Activated CD8-positive, alpha-beta memory T cell treated with anti-CD3 and anti-CD28 coated beads, Interleukin-2, amount 10 ng/mL, durations not matched to agents 7 days and 5 days (primary cell): ENCODE results near the gene ENTREP1. TPM values are rescaled to one million over a fixed set of nuclear protein-coding genes. Genes with fewer than 3 reads are reported as not detected.
A peak's percentile ranks its signal among the peaks of the same experiment; 100 is the strongest.
"Not testable (repeated sequence)": the region's sequence is repeated elsewhere in the genome, so short reads cannot be mapped to it uniquely, and the experiment has no call there.

Experiments used
- ATAC-seq: fragments of 150-1000 bp; cut with Tn5 transposase; one replicate; pipeline ENCODE4 v1.10.0; 2021; ENCODE audit warnings: moderate library complexity
- CTCF ChIA-PET: fragments of 350-600 bp; sonication (Branson Sonifier 250); formaldehyde crosslinking; loops from one replicate; lab custom pipeline; 2021; ENCODE audit warnings: antibody characterized with exemption; lab: Charles Lee
- DNase-seq: peaks from one replicate; pipeline ENCODE4 v3.0.0-alpha.2; 2020
- H3K27ac Mint-ChIP-seq: one replicate; pipeline ENCODE4 v1.8.0; 2021; ENCODE audit warnings: mild to moderate bottlenecking, mixed read lengths
- H3K27me3 Mint-ChIP-seq: one replicate; pipeline ENCODE4 v1.8.0; 2021; ENCODE audit warnings: mixed read lengths
- H3K36me3 Mint-ChIP-seq: one replicate; pipeline ENCODE4 v1.8.0; 2021; ENCODE audit warnings: mild to moderate bottlenecking, mixed read lengths
- H3K4me1 Mint-ChIP-seq: one replicate; pipeline ENCODE4 v1.8.0; 2021; ENCODE audit warnings: mixed read lengths
- H3K4me3 Mint-ChIP-seq: one replicate; pipeline ENCODE4 v1.8.0; 2021; ENCODE audit warnings: mild to moderate bottlenecking, moderate library complexity, mixed read lengths
- H3K9me3 Mint-ChIP-seq: one replicate; pipeline ENCODE4 v1.8.0; 2022; ENCODE audit warnings: low read depth, mixed read lengths
- total RNA-seq, 2 experiments: library from RNA; stranded (reverse); gene quantifications; one replicate each; pipeline ENCODE4 v1.2.3, GENCODE V29; 2021

The ENTREP1 gene
- total RNA-seq, 2 experiments from 2014 or later = not detected

GRCh38 chr9:69420611-69421270, 95.7 kb downstream of the ENTREP1 start:
- no peak overlapping the region for H3K27ac Mint-ChIP-seq
- no peaks in the 10 kb centered on the region for H3K36me3 Mint-ChIP-seq
- CTCF ChIA-PET = interaction anchor here (1.0 to 3.8 kb wide), 5 partner anchors 74 to 691 kb away, joined by 3 to 21 read pairs (median 19); no protein-coding TSS in a partner anchor
- no peak overlapping the region for H3K4me3 Mint-ChIP-seq
- no peak for DNase-seq
- no peaks in the 10 kb centered on the region for H3K4me1 Mint-ChIP-seq
- peaks cover 2% of the 10 kb centered on the region for H3K27me3 Mint-ChIP-seq
- no peaks in the 10 kb centered on the region for H3K9me3 Mint-ChIP-seq
- ATAC-seq = no peak

- peaks cover 2% of the 10 kb centered on the region for H3K27me3 Mint-ChIP-seq
- CTCF ChIA-PET = interaction anchor here (0.7 to 3.8 kb wide), 13 partner anchors 26 to 690 kb away, joined by 3 to 21 read pairs (median 3); no protein-coding TSS in a partner anchor
- no peak overlapping the region for H3K27ac Mint-ChIP-seq
Observed at GRCh38 chr9:69421908-69422801, 97.1 kb downstream of the ENTREP1 start.

GRCh38 chr9:69425136-69425801, 100.3 kb downstream of the ENTREP1 start:
- H3K9me3 Mint-ChIP-seq = no peaks in the 10 kb centered on the region
- ATAC-seq (no peak), DNase-seq (no peak)
- H3K4me1 Mint-ChIP-seq = no peaks in the 10 kb centered on the region
- H3K27me3 Mint-ChIP-seq = no peaks in the 10 kb centered on the region
- H3K4me3 Mint-ChIP-seq = no peak overlapping the region
- no peaks in the 10 kb centered on the region for H3K36me3 Mint-ChIP-seq
- CTCF ChIA-PET = interaction anchor here (0.7 kb wide), 1 partner anchor 689 kb away, joined by 3 read pairs; no protein-coding TSS in a partner anchor
- no peak overlapping the region for H3K27ac Mint-ChIP-seq

More at GRCh38 chr9:69421908-69422801, 97.1 kb downstream of the ENTREP1 start:
- Mint-ChIP-seq H3K4me1 (no peaks in the 10 kb centered on the region), H3K36me3 (no peaks in the 10 kb centered on the region), H3K4me3 (no peak overlapping the region), H3K9me3 (no peaks in the 10 kb centered on the region)
- ATAC-seq = peak; percentile 47
- DNase-seq = peak; percentile 51

GRCh38 chr9:69427286-69427685, 102.3 kb downstream of the ENTREP1 start:
- Mint-ChIP-seq H3K27me3 (no peaks in the 10 kb centered on the region), H3K9me3 (no peaks in the 10 kb centered on the region), H3K27ac (no peak overlapping the region), H3K4me1 (no peaks in the 10 kb centered on the region), H3K4me3 (no peak overlapping the region), H3K36me3 (no peaks in the 10 kb centered on the region)
- DNase-seq (no peak), ATAC-seq (no peak)
- CTCF ChIA-PET = interaction anchor here (0.6 kb wide), 1 partner anchor 226 kb away, joined by 4 read pairs; no protein-coding TSS in a partner anchor

GRCh38 chr9:69428017-69428785, 103.2 kb downstream of the ENTREP1 start:
- DNase-seq (no peak), ATAC-seq (no peak)
- no peaks in the 10 kb centered on the region for H3K27me3 Mint-ChIP-seq
- H3K36me3 Mint-ChIP-seq = no peaks in the 10 kb centered on the region
- no peak overlapping the region for H3K27ac Mint-ChIP-seq
- H3K4me1 Mint-ChIP-seq = no peaks in the 10 kb centered on the region
- H3K9me3 Mint-ChIP-seq = no peaks in the 10 kb centered on the region
- no peak overlapping the region for H3K4me3 Mint-ChIP-seq
- CTCF ChIA-PET = no interaction called here

GRCh38 chr9:69429281-69429680, 104.3 kb downstream of the ENTREP1 start:
- Mint-ChIP-seq H3K4me3 (no peak overlapping the region), H3K4me1 (no peaks in the 10 kb centered on the region), H3K9me3 (no peaks in the 10 kb centered on the region), H3K27me3 (no peaks in the 10 kb centered on the region), H3K27ac (no peak overlapping the region), H3K36me3 (no peaks in the 10 kb centered on the region)
- ATAC-seq (no peak), DNase-seq (no peak)
- CTCF ChIA-PET = no interaction called here

- ATAC-seq (no peak), DNase-seq (no peak)
- no peaks in the 10 kb centered on the region for H3K4me1 Mint-ChIP-seq
- H3K36me3 Mint-ChIP-seq = no peaks in the 10 kb centered on the region
- H3K9me3 Mint-ChIP-seq = no peaks in the 10 kb centered on the region
- H3K27me3 Mint-ChIP-seq = no peaks in the 10 kb centered on the region
- no peak overlapping the region for H3K27ac Mint-ChIP-seq
- H3K4me3 Mint-ChIP-seq = no peak overlapping the region
- CTCF ChIA-PET = no interaction called here
Observed at GRCh38 chr9:69430206-69430605, 105.2 kb downstream of the ENTREP1 start.

- Mint-ChIP-seq H3K9me3 (no peaks in the 10 kb centered on the region), H3K4me1 (no peaks in the 10 kb centered on the region), H3K27me3 (no peaks in the 10 kb centered on the region), H3K4me3 (no peak overlapping the region), H3K27ac (no peak overlapping the region), H3K36me3 (no peaks in the 10 kb centered on the region)
- ATAC-seq (no peak), DNase-seq (no peak)
- CTCF ChIA-PET = no interaction called here
Observed at GRCh38 chr9:69431203-69431602, 106.2 kb downstream of the ENTREP1 start.

- no peak overlapping the region for H3K27ac Mint-ChIP-seq
- ATAC-seq = no peak
Observed at GRCh38 chr9:69431777-69432176, 106.8 kb downstream of the ENTREP1 start.

GRCh38 chr9:69432623-69433022, 107.6 kb downstream of the ENTREP1 start:
- CTCF ChIA-PET = no interaction called here
- no peaks in the 10 kb centered on the region for H3K9me3 Mint-ChIP-seq
- H3K4me1 Mint-ChIP-seq = no peaks in the 10 kb centered on the region
- no peaks in the 10 kb centered on the region for H3K27me3 Mint-ChIP-seq
- no peak overlapping the region for H3K27ac Mint-ChIP-seq
- no peak for DNase-seq
- ATAC-seq = no peak
- no peak overlapping the region for H3K4me3 Mint-ChIP-seq
- no peaks in the 10 kb centered on the region for H3K36me3 Mint-ChIP-seq

More at GRCh38 chr9:69431777-69432176, 106.8 kb downstream of the ENTREP1 start:
- no peak for DNase-seq
- H3K27me3 Mint-ChIP-seq = no peaks in the 10 kb centered on the region
- no peaks in the 10 kb centered on the region for H3K9me3 Mint-ChIP-seq
- no peak overlapping the region for H3K4me3 Mint-ChIP-seq
- CTCF ChIA-PET = no interaction called here
- no peaks in the 10 kb centered on the region for H3K4me1 Mint-ChIP-seq
- H3K36me3 Mint-ChIP-seq = no peaks in the 10 kb centered on the region

- ATAC-seq (no peak), DNase-seq (no peak)
- Mint-ChIP-seq H3K36me3 (no peaks in the 10 kb centered on the region), H3K4me3 (no peak overlapping the region), H3K27ac (no peak overlapping the region), H3K9me3 (no peaks in the 10 kb centered on the region), H3K27me3 (no peaks in the 10 kb centered on the region), H3K4me1 (no peaks in the 10 kb centered on the region)
- CTCF ChIA-PET = no interaction called here
Observed at GRCh38 chr9:69433392-69433791, 108.4 kb downstream of the ENTREP1 start.

GRCh38 chr9:69433968-69434367, 109.0 kb downstream of the ENTREP1 start:
- Mint-ChIP-seq H3K4me1 (no peaks in the 10 kb centered on the region), H3K27ac (no peak overlapping the region), H3K36me3 (no peaks in the 10 kb centered on the region), H3K4me3 (no peak overlapping the region), H3K9me3 (no peaks in the 10 kb centered on the region), H3K27me3 (no peaks in the 10 kb centered on the region)
- CTCF ChIA-PET = no interaction called here
- ATAC-seq (no peak), DNase-seq (no peak)

GRCh38 chr9:69439654-69440053, 114.6 kb downstream of the ENTREP1 start:
- H3K27me3 Mint-ChIP-seq, H3K9me3 Mint-ChIP-seq, DNase-seq, ATAC-seq, H3K27ac Mint-ChIP-seq, CTCF ChIA-PET, H3K4me3 Mint-ChIP-seq, H3K4me1 Mint-ChIP-seq, H3K36me3 Mint-ChIP-seq: not testable (repeated sequence)
